HepG2 (cell line): Measurements from ENCODE around the gene SLC4A5. TPM values are rescaled to one million over a fixed set of nuclear protein-coding genes. Genes with fewer than 3 reads are reported as not detected.

Experiments used
- ATAC-seq: fragments of 200-7000 bp; cut with Tn5 transposase; 3 replicates; pipeline ENCODE4 v1.9.1; 2020; ENCODE audit warnings: mild to moderate bottlenecking, moderate library complexity
- BruUV-seq: library from RNA; stranded (reverse); fragments of 400-500 nt; replicated peaks from 2 replicates; lab custom pipeline; 2021; lab: Mats Ljungman, UMichigan
- CTCF ChIA-PET: fragments of 300-600 bp; formaldehyde crosslinking; extraction: SDS; loops from one replicate; lab custom pipeline; 2021; ENCODE audit warnings: low total read pairs, inconsistent platforms, low intra/inter-chr PET ratio; lab: Yijun Ruan, JAX
- POLR2A ChIA-PET: fragments of 350-600 bp; sonication (Branson Sonifier 250); formaldehyde crosslinking; loops from one replicate; lab custom pipeline; 2020; ENCODE audit warnings: antibody characterized with exemption, inconsistent platforms; lab: Yijun Ruan, JAX
- DNase-seq: peaks from one replicate; pipeline ENCODE4 v3.0.0-alpha.2; 2015; ENCODE audit warnings: low spot score
- FAIRE-seq: peaks from 3 replicates; lab custom pipeline; 2011; peaks lifted over from hg19 to GRCh38; lab: Jason Lieb, UNC
- H2AFZ ChIP-seq: one replicate; pipeline ENCODE4 v1.6.1; 2011; ENCODE audit warnings: low read length, inconsistent platforms
- H3K27ac ChIP-seq: fragments of 300-600 bp; 3 replicates; pipeline ENCODE4 v1.8.0; 2011; ENCODE audit warnings: mixed run types, mild to moderate bottlenecking, mixed read lengths, low read length, inconsistent platforms; ENCODE audit not compliant: insufficient read depth; ENCODE audit errors: extremely low read length
- H3K27me3 ChIP-seq, 2 experiments: fragments of 200-600 bp in 1 of 2; 2 replicates in 1 of 2; 3 replicates in 1 of 2; pipeline versions ENCODE4 v1.6.0 to v1.8.0; 2011; ENCODE audit warnings: low read length in 2 of 2, mild to moderate bottlenecking in 2 of 2, moderate library complexity in 2 of 2, inconsistent platforms in 1 of 2; ENCODE audit not compliant: insufficient read depth in 2 of 2, control insufficient read depth in 1 of 2
- H3K36me3 ChIP-seq, 2 experiments: fragments of 200-600 bp in 1 of 2; replicated peaks in 1 of 2; 2 replicates in 1 of 2; 3 replicates in 1 of 2; pipeline versions ENCODE4 v1.5.1 to v1.8.0; 2011; ENCODE audit warnings: low read length in 2 of 2, inconsistent platforms in 1 of 2; ENCODE audit not compliant: insufficient read depth in 2 of 2, control insufficient read depth in 1 of 2
- H3K4me1 ChIP-seq: 2 replicates; pipeline ENCODE4 v1.5.1; 2012; ENCODE audit warnings: low read length, inconsistent platforms; ENCODE audit not compliant: insufficient read depth
- H3K4me2 ChIP-seq: 2 replicates; pipeline ENCODE4 v1.6.0; 2011; ENCODE audit warnings: low read depth, low read length, inconsistent platforms
- H3K4me3 ChIP-seq, 3 experiments: fragments of 200-600 bp in 1 of 3; sonication (generic), shearing (Covaris generic) in 1 of 3; replicated peaks in 1 of 3; 2 replicates each; pipeline ENCODE4 v1.5.1; 2011 to 2016; ENCODE audit warnings: low read length in 3 of 3, inconsistent platforms in 2 of 3, low read depth in 2 of 3, mild to moderate bottlenecking in 2 of 3, control low read depth in 1 of 3, mixed read lengths in 1 of 3; ENCODE audit not compliant: insufficient read depth in 1 of 3
- H3K79me2 ChIP-seq: one replicate; pipeline ENCODE4 v1.6.1; 2011; ENCODE audit warnings: low read length, inconsistent platforms; ENCODE audit not compliant: insufficient read depth
- H3K9ac ChIP-seq: 2 replicates; pipeline ENCODE4 v1.6.0; 2011; ENCODE audit warnings: mild to moderate bottlenecking, low read depth, low read length, inconsistent platforms; ENCODE audit not compliant: insufficient read depth
- H3K9me3 ChIP-seq: 2 replicates; pipeline ENCODE4 v1.5.1; 2012; ENCODE audit warnings: mild to moderate bottlenecking, low read length
- H4K20me1 ChIP-seq: 2 replicates; pipeline ENCODE4 v1.6.0; 2011; ENCODE audit warnings: inconsistent platforms, mild to moderate bottlenecking, low read length, moderate library complexity; ENCODE audit not compliant: insufficient read depth
- CREM ChIP-seq, 2 experiments: sonication (generic) in 1 of 2; formaldehyde crosslinking in 1 of 2; IDR thresholded peaks; 2 replicates each; pipeline versions ENCODE4 v1.4.0 to v1.6.1; 2016 to 2020; ENCODE audit warnings: antibody characterized with exemption in 1 of 2, mild to moderate bottlenecking in 1 of 2, missing genetic modification reagents in 1 of 2
- ESRRA ChIP-seq: sonication (generic); formaldehyde crosslinking; IDR thresholded peaks from 2 replicates; pipeline ENCODE4 v1.5.1; 2020; ENCODE audit warnings: mild to moderate bottlenecking, low read depth, missing genetic modification reagents
- MTF2 ChIP-seq: sonication (generic); formaldehyde crosslinking; IDR thresholded peaks from 2 replicates; pipeline ENCODE4 v1.5.0; 2020; ENCODE audit warnings: missing genetic modification reagents, borderline replicate concordance
- PHF21A ChIP-seq: sonication (generic); formaldehyde crosslinking; IDR thresholded peaks from 2 replicates; pipeline ENCODE4 v1.5.0; 2020; ENCODE audit warnings: mild to moderate bottlenecking, missing genetic modification reagents
- TEAD2 ChIP-seq: sonication (generic); formaldehyde crosslinking; IDR thresholded peaks from 2 replicates; pipeline ENCODE4 v1.9.0; 2021; ENCODE audit warnings: missing genetic modification reagents
- ZBTB7B ChIP-seq: sonication (generic); formaldehyde crosslinking; IDR thresholded peaks from 2 replicates; pipeline ENCODE4 v1.4.0; 2020; ENCODE audit warnings: missing genetic modification reagents
- ZKSCAN1 ChIP-seq: fragments of 150-350 bp; IDR thresholded peaks from 2 replicates; pipeline ENCODE4 v1.6.1; 2014; ENCODE audit warnings: low read length
- ZNF333 ChIP-seq: sonication (generic); formaldehyde crosslinking; IDR thresholded peaks from 2 replicates; pipeline ENCODE4 v1.4.0; 2020; ENCODE audit warnings: mild to moderate bottlenecking, missing genetic modification reagents, borderline replicate concordance
- ZNF598 ChIP-seq: sonication (generic); formaldehyde crosslinking; IDR thresholded peaks from 2 replicates; pipeline ENCODE4 v1.5.1; 2020; ENCODE audit warnings: mild to moderate bottlenecking, missing genetic modification reagents, borderline replicate concordance
- WGBS: methylation state at CpG from one replicate; pipeline ENCODE4 v1.1.6; 2017; ENCODE audit warnings: low lambda C conversion rate; 5-methylcytosine and 5-hydroxymethylcytosine counted together
- in situ Hi-C: cut with HindIII; loops from 2 replicates; pipeline ENCODE4 v1.10.0; 2017; ENCODE audit warnings: low pct_unique_long_range_greater_than_20kb; ENCODE audit not compliant: extremely low pct_ligation_motif_present
- intact Hi-C: fragments of 100-400 bp; cut with micrococcal nuclease; formaldehyde crosslinking; loops from one replicate; pipeline ENCODE4 v1.10.0; 2022; ENCODE audit not compliant: unreplicated experiment
- polyA plus RNA-seq, 8 experiments: library from polyadenylated mRNA; depleted of rRNA in 3 of 8; stranded (reverse) in 7 of 8; unstranded in 1 of 8; fragments of >200 nt; fragmentation: Illumina TruSeq in 4 of 8; extraction: Trizol in 4 of 8; gene quantifications; 2 replicates each; pipeline versions ENCODE4 v1.2.1 to v1.2.3, GENCODE V29; 2011 to 2016; ENCODE audit warnings: low read depth in 4 of 8, missing spikeins in 1 of 8, mixed read lengths in 1 of 8; ENCODE audit not compliant: insufficient read depth in 1 of 8
- total RNA-seq, 5 experiments: library from RNA; depleted of rRNA; stranded (reverse); fragments of >200 nt; fragmentation: Illumina TruSeq; extraction: Trizol; gene quantifications; 2 replicates each; pipeline ENCODE4 v1.2.3, GENCODE V29; 2016; ENCODE audit warnings: low read depth in 1 of 5
- TF ChIP-seq, protein P1 (sequence below): sonication (generic); formaldehyde crosslinking; conservative IDR thresholded peaks from 2 replicates; pipeline ENCODE4 v1.8.0; 2022; ENCODE audit warnings: low read depth, missing genetic modification reagents
- TF ChIP-seq, protein P2 (sequence below): sonication (generic); formaldehyde crosslinking; IDR thresholded peaks from 2 replicates; pipeline ENCODE4 v1.5.1; 2020; ENCODE audit warnings: missing genetic modification reagents, mild to moderate bottlenecking, borderline replicate concordance
- TF ChIP-seq, protein P3 (sequence below): sonication (generic); formaldehyde crosslinking; IDR thresholded peaks from 2 replicates; pipeline ENCODE4 v1.4.0; 2020; ENCODE audit warnings: mild to moderate bottlenecking, missing genetic modification reagents
- TF ChIP-seq, protein P4 (sequence below): sonication (generic); formaldehyde crosslinking; IDR thresholded peaks from 2 replicates; pipeline ENCODE4 v1.4.0; 2020; ENCODE audit warnings: missing genetic modification reagents, borderline replicate concordance

The SLC4A5 gene
- total and polyA plus RNA-seq, 2 of the 13 experiments (the other 11 are each of a cell fraction or from before 2014, with no cell fraction given): 0.50 TPM; not detected in 1

DNA sequence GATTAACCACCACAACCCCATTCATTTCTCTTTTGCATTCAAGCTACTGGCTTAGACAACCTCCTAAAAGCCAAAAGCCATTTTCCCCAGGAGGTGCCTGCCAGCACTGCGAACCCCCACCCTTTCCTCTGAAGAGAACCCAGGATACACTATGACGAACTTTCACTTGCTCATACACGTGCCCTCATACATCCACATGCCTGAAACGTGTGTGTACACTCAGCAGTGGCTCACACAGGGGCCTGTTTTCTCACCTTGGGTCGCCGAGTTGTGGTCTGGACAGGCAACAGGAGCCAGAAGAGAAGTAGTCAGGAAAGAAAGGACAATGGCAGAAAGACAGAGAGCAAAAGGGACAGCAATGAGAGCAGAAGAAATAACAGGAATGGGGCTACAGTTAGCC, 29.5 kb upstream of the SLC4A5 start:
- intact Hi-C loops: no loop called here

More for the DNA sequence above, 29.5 kb upstream of the SLC4A5 start:
- no peak overlapping the region for H3K27ac ChIP-seq
- no peaks in the 10 kb centered on the region for H3K9me3 ChIP-seq
- no peaks in the 10 kb centered on the region for H3K4me1 ChIP-seq
- WGBS: 94% methylated on average over 6 of the region's 6 CpGs
- in situ Hi-C loops: no loop called here
- H4K20me1 ChIP-seq: no peaks in the 10 kb centered on the region; the same call in 1 of the 2 replicates
- no peaks in the 10 kb centered on the region for H3K27me3 ChIP-seq
- no peak overlapping the region for H2AFZ ChIP-seq
- TF ChIP-seq, protein P1, sequence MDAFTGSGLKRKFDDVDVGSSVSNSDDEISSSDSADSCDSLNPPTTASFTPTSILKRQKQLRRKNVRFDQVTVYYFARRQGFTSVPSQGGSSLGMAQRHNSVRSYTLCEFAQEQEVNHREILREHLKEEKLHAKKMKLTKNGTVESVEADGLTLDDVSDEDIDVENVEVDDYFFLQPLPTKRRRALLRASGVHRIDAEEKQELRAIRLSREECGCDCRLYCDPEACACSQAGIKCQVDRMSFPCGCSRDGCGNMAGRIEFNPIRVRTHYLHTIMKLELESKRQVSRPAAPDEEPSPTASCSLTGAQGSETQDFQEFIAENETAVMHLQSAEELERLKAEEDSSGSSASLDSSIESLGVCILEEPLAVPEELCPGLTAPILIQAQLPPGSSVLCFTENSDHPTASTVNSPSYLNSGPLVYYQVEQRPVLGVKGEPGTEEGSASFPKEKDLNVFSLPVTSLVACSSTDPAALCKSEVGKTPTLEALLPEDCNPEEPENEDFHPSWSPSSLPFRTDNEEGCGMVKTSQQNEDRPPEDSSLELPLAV: no peak
- no peak for TF ChIP-seq CREM (IDR thresholded peaks at IDR 0.05)
- no peak for TF ChIP-seq CREM (CRISPR knock-in tag; IDR thresholded peaks at IDR 0.05)
- no peak for TF ChIP-seq TEAD2 (CRISPR knock-in tag)
- no peak for TF ChIP-seq ZNF333 (CRISPR knock-in tag)
- no peak for TF ChIP-seq MTF2
- TF ChIP-seq, protein P2, sequence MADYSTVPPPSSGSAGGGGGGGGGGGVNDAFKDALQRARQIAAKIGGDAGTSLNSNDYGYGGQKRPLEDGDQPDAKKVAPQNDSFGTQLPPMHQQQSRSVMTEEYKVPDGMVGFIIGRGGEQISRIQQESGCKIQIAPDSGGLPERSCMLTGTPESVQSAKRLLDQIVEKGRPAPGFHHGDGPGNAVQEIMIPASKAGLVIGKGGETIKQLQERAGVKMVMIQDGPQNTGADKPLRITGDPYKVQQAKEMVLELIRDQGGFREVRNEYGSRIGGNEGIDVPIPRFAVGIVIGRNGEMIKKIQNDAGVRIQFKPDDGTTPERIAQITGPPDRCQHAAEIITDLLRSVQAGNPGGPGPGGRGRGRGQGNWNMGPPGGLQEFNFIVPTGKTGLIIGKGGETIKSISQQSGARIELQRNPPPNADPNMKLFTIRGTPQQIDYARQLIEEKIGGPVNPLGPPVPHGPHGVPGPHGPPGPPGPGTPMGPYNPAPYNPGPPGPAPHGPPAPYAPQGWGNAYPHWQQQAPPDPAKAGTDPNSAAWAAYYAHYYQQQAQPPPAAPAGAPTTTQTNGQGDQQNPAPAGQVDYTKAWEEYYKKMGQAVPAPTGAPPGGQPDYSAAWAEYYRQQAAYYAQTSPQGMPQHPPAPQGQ (CRISPR knock-in tag): no peak
- no peak for TF ChIP-seq PHF21A
- TF ChIP-seq ZBTB7B (CRISPR knock-in tag): no peak
- no peak for TF ChIP-seq ZKSCAN1
- no peak for TF ChIP-seq ZNF598 (CRISPR knock-in tag)
- TF ChIP-seq, protein P3, sequence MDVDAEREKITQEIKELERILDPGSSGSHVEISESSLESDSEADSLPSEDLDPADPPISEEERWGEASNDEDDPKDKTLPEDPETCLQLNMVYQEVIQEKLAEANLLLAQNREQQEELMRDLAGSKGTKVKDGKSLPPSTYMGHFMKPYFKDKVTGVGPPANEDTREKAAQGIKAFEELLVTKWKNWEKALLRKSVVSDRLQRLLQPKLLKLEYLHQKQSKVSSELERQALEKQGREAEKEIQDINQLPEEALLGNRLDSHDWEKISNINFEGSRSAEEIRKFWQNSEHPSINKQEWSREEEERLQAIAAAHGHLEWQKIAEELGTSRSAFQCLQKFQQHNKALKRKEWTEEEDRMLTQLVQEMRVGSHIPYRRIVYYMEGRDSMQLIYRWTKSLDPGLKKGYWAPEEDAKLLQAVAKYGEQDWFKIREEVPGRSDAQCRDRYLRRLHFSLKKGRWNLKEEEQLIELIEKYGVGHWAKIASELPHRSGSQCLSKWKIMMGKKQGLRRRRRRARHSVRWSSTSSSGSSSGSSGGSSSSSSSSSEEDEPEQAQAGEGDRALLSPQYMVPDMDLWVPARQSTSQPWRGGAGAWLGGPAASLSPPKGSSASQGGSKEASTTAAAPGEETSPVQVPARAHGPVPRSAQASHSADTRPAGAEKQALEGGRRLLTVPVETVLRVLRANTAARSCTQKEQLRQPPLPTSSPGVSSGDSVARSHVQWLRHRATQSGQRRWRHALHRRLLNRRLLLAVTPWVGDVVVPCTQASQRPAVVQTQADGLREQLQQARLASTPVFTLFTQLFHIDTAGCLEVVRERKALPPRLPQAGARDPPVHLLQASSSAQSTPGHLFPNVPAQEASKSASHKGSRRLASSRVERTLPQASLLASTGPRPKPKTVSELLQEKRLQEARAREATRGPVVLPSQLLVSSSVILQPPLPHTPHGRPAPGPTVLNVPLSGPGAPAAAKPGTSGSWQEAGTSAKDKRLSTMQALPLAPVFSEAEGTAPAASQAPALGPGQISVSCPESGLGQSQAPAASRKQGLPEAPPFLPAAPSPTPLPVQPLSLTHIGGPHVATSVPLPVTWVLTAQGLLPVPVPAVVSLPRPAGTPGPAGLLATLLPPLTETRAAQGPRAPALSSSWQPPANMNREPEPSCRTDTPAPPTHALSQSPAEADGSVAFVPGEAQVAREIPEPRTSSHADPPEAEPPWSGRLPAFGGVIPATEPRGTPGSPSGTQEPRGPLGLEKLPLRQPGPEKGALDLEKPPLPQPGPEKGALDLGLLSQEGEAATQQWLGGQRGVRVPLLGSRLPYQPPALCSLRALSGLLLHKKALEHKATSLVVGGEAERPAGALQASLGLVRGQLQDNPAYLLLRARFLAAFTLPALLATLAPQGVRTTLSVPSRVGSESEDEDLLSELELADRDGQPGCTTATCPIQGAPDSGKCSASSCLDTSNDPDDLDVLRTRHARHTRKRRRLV (CRISPR knock-in tag): no peak
- TF ChIP-seq, protein P4, sequence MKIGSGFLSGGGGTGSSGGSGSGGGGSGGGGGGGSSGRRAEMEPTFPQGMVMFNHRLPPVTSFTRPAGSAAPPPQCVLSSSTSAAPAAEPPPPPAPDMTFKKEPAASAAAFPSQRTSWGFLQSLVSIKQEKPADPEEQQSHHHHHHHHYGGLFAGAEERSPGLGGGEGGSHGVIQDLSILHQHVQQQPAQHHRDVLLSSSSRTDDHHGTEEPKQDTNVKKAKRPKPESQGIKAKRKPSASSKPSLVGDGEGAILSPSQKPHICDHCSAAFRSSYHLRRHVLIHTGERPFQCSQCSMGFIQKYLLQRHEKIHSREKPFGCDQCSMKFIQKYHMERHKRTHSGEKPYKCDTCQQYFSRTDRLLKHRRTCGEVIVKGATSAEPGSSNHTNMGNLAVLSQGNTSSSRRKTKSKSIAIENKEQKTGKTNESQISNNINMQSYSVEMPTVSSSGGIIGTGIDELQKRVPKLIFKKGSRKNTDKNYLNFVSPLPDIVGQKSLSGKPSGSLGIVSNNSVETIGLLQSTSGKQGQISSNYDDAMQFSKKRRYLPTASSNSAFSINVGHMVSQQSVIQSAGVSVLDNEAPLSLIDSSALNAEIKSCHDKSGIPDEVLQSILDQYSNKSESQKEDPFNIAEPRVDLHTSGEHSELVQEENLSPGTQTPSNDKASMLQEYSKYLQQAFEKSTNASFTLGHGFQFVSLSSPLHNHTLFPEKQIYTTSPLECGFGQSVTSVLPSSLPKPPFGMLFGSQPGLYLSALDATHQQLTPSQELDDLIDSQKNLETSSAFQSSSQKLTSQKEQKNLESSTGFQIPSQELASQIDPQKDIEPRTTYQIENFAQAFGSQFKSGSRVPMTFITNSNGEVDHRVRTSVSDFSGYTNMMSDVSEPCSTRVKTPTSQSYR (CRISPR knock-in tag): no peak
- no peak for TF ChIP-seq ESRRA (CRISPR knock-in tag)
- H3K9ac ChIP-seq: no peak overlapping the region
- ChIA-PET CTCF (no interaction called here), POLR2A (no interaction called here)
- DNase-seq (no peak), ATAC-seq (no peak), FAIRE-seq (no peak)
- H3K36me3 ChIP-seq: peaks cover 52 to 70% of the 10 kb centered on the region in 2 experiments
- H3K4me2 ChIP-seq: no peak overlapping the region
- H3K4me3 ChIP-seq: no peak overlapping the region
- no peaks in the 10 kb centered on the region for H3K79me2 ChIP-seq
- no TSS peak for BruUV-seq
